Measurements from ENCODE around the gene COG8. TPM values are rescaled to one million over a fixed set of nuclear protein-coding genes. Genes with fewer than 3 reads are reported as not detected.
A peak's percentile ranks its signal among the peaks of the same experiment; 100 is the strongest.

The COG8 gene
- polyA plus RNA-seq, 3 donors, result 10.8 to 16.9 (median 16.2) TPM

DNA sequence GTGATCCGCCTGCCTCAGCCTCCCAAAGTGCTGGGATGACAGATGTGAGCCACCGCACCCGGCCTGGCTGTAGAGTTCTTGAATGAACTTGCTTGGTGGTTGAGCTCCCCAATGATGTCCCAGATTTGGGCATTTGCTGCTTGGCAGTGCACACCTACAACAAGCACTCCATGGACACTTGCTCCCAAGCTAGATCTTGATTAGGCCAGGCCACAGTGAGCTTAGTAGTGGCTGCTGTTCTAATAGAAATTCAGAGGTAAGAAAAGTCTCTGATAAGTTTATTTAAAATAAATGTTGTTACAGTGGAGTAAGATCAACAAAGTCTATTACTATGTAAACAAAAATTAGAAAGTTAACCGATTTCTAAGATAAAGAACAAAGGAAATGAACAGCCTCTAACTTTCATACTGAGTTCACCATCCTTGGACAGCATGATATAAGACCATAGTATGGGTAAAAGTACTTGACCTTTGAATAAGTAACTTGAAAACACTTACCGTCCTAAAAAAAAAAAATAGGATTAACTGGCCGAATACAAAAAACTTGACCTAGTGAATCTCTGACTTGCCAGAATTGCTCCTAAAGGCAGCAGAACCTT lies 11.3 kb upstream of the COG8 start:
- no peak overlapping the region for H3K27ac ChIP-seq (ENCODE audit: low read depth, low read length)
- WGBS, 3 donors, result 39 to 90% (median 83%) methylated on average over 6 of the region's 6 CpGs

DNA sequence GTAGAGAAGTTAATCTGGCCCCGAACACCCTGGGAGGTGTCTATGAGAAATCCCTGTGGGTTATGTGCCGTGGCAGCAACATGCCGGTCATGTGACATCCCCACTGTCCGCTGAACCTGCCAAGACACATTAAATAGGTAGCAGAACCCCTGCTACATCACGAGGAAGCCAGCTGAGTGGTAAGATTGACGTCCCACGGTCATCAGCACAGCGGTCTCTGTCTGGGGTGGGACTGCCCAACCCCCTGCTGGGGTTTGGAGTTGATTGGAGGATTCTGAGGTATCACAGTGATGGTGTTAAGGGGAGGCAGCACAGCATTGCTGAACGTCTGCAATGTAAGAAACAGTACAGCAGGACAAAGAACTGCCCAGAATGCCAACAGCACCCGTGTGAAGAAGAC lies 10.2 kb upstream of the COG8 start:
- H3K27ac ChIP-seq (ENCODE audit: low read depth, low read length), result no peak overlapping the region
- WGBS, 3 donors, result 51 to 87% (median 87%) methylated on average over 10 of the region's 10 CpGs

DNA sequence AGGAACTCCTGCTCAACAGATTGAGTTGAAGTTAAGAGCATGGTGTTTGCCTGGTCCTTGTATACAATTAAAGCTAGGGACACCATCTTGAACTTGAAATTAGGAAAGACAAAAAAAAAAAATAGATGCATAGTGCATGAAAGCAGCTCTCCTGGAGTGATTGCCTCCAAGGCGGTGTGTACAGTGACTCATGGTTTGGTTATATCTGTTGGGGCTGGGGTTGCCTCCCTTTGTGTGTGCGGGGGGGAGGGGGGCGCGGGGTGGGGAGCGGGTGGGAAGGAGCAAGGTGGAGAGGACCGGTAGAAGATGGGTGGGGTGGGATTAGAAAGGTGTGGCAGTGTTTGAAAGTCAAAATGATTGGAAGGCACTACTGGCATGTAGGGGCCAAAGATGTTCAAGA lies 8.9 kb upstream of the COG8 start:
- WGBS, 3 donors, result 85 to 94% (median 90%) methylated on average over 6 of the region's 6 CpGs
- H3K27ac ChIP-seq (ENCODE audit: low read depth, low read length), result no peak overlapping the region

DNA sequence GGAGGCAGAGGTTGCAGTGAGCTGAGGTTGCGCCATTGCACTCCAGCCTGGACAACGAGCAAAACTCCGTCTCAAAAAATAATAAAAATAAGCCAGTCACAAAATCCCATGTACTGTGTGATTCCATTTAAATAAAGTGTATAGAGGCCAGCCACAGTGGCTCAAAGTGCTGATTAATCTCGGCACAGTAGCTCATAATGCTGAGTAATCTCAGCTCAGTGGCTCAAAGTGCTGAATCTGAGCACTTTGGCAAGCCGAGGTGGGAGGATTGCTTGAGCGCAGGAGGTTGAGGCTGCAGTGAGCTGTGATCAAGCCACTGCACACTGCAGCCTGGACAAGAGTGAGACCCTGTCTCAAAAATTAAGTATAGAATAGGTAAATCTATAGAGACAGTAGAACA lies 7.3 kb upstream of the COG8 start:
- 79 to 91% (median 86%) methylated on average over 6 of the region's 6 CpGs for WGBS, 3 donors
- no peak overlapping the region for H3K27ac ChIP-seq (ENCODE audit: low read depth, low read length)

DNA sequence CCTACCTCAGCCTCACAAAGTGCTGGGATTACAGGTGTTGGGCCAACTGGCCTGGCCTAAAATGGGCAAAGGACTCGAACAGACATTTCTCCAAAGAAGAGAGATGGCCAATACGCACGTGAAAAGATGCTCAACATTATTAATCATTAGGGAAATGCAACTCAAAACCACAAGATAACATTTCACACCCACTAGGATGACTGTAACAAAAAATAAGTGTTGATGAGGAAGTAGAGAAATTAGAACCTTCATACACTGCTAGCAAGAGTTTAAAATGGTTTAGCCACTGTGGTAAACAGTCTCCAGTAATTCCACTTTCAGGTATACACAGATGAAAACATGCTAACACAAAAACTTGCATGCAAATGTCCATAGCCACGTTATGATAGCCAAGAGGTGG lies 6.6 kb upstream of the COG8 start:
- no peak overlapping the region for H3K27ac ChIP-seq (ENCODE audit: low read depth, low read length)
- WGBS, 3 donors, result 61 to 84% (median 64%) methylated on average over 4 of the region's 4 CpGs

- H3K27ac ChIP-seq (ENCODE audit: low read depth, low read length), result no peak overlapping the region
- 89 to 98% (median 95%) methylated on average over 5 of the region's 5 CpGs for WGBS, 3 donors
These were observed 4.8 kb upstream of the COG8 start for GRCh38 chr16:69344171-69344570.

- peak overlapping the region; percentile 56 for H3K27ac ChIP-seq (ENCODE audit: low read depth, low read length)
- WGBS, 3 donors, result 8 to 9% (median 9%) methylated on average over 16 of the region's 16 CpGs
These were observed 806 bp upstream of the COG8 start for GRCh38 chr16:69340095-69340644.

GRCh38 chr16:69338557-69339288 lies 641 bp downstream of the COG8 start:
- H3K27ac ChIP-seq (ENCODE audit: low read depth, low read length), result no peak overlapping the region
- 12 to 21% (median 18%) methylated on average over 46 of the region's 46 CpGs for WGBS, 3 donors

DNA sequence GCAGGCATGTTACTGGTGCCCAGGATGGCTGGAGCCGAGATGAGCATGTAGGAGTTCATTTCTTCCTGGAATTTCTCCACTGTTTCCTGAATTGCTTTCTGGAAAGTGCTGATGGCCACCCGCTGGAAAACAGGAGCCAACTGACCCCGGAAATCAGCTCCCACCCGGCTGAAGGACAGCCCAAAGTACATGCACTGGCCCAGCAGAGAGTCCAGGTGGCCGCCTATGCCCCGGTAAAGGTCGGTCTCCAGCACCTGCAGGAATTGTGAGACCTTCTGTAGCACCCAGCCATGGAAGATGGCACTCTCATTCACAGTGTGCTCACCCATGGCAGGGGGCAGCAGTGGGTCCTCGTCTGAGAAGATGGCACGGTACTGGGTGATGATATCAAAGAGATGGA lies 4.7 kb downstream of the COG8 start:
- 90 to 93% (median 92%) methylated on average over 9 of the region's 9 CpGs for whole genome bisulfite sequencing, 3 donors
- H3K27ac ChIP-seq (ENCODE audit: low read depth, low read length), result no peak overlapping the region

DNA sequence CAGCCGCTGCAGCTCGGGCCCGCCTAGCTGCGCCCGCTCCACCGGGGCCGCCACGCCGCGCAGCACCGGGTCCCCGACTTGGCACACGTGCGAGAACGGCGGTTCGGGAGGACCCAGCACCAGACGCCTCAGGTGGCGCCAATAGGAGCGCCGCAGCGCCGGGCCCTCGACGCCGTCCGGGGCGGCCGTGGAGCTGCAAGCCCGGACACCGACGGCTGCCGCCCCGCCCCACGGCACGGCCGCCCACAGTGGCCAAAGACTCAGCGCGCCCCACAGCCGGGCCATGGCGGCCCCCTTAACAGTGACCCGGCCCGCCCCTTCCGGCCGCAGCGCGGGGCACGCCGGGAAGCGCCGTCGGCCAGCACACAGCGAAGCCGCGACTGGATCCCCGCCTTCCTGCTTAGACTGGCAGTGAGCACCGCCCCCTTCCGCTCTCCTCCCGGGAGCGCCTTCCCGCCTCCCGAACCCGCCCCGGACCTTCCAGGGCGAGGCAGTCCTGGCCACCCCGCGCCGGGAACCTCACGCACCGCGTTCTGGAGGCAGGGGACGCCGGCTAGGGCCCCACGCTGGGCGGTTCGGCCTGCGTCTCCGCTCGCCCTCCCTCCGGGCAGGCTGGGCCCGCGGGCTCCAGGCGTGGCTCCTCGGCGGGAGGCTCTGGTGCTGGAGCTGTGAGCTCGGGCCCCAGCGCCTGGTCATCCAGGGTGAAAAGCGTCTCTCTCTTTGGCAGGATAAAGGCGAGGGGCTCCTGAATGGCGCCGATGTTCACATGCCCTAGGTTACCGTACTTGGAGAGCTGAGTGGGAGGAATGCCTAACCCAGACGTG lies 8.9 kb downstream of the COG8 start, which contains the start of gene PDF:
Gene PDF (minus strand): TSS at position 303 of the 824 bp plus-strand sequence. CDS start 18 bp downstream, at position 285.
- WGBS, 3 donors, result 0 to 1% (median 1%) methylated on average over 89 to 93 of the region's 93 CpGs
- H3K27ac ChIP-seq (ENCODE audit: low read depth, low read length), result peak within 1 kb of the TSS; percentile 96

DNA sequence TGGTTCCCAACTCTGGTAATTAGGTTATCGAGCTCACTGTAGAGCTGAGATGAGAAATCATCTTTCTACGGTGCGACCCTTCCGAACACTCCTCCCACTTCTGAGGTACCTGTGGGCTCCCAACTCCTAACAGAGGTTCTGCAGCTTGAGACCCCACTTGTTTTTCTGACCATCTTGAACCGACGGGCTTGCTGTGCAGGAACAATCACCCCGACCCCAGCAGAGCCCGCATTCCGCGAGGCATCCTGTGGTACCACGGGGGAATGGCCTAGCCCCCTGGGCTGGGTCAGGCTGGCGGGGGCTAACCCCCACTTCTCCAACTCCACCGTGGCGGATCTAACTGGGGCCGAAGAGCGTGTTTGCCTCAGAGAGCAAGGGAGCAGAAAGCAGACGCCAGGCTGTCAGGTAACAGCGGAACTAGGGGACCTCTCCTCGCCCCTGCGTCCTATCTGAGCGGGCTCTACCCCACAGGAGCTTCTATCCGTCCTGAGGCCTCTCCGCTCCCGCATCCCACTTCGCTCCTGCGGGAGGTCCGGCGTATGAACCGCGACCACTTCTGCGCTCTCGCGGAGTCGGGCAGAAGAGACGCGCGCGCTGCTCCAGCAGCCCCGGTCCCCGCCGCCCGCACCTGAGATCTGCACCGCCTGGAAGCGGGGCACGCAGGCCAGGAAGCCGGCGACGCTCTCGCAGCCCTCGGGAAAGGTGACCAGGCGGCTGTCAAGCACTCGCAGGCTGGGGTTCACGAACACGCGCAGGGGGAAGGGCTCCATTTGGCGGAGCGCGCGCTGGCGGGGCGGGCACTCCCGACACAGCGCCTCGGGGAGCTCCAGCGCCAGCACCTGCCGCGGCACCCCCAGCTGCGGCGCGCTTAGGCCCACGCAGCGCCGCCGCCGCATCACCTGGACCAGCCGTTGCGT lies 9.7 kb downstream of the COG8 start:
- 6 to 7% (median 7%) methylated on average over 69 to 77 of the region's 77 CpGs for WGBS, 3 donors
- no peak overlapping the region for H3K27ac ChIP-seq (ENCODE audit: low read depth, low read length)

DNA sequence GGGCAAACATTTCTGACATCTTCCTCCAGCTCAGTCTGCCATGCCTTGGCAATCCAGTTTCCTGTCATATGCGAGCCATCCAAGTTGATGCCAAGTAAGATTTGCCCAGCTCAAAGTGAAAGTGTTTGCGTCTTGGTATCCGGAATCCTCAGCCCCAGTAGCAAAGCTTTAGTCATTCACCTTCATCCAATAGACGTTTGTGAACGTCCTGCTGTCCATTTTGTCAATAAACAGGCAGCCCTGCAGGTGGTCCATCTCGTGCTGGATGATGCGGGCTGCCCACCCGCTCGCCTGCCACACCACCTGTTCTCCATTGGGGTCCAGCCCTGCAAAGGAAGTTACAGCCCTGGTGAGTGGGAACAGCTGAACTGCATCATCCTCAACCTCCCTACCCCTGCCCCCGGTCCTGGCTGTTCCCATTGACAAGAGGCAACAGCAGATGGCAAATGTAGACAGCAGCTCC lies 10.5 kb downstream of the COG8 start:
- WGBS, 3 donors, result 53 to 62% (median 56%) methylated on average over 10 of the region's 10 CpGs

GRCh38 chr16:69327585-69328310 lies 11.6 kb downstream of the COG8 start:
- WGBS, 3 donors, result 83 to 94% (median 93%) methylated on average over 14 of the region's 14 CpGs
- H3K27ac ChIP-seq (ENCODE audit: low read depth, low read length), result no peak overlapping the region

More for the DNA sequence above, 10.5 kb downstream of the COG8 start:
- H3K27ac ChIP-seq (ENCODE audit: low read depth, low read length), result no peak overlapping the region

DNA sequence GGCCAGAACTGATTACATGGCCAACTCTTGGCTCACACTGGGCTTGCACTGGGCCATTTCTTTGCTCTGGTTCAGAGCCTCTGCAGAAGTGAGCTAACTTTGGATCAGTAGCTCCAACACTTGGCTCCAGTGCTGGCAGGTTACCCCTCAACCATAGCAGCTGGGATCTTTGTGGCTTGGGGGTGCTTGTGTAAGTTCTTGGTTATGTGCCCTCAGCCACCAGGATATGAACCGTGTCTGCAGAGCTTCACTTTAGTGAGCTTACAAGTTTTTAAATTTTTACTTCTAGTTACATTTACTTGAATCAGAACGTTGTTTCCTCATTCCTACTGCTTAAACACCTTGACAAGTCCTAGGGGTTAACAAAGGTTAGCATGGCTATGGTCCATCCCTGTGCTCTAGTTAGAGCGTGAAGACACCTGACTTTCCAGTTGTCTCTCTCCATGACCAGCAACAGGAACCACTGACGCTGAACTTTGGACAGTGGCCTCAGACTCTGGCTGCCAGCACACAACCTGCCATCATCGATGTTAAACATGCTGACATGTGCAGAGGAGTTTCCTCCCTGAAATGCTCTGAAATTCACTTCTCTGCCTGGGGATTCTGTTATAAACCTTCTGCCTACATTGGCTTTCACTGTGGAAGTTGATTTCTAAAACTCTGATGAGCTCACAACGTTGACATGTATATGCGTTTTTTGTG lies 13.0 kb downstream of the COG8 start:
- no peak overlapping the region for H3K27ac ChIP-seq (ENCODE audit: low read depth, low read length)
- WGBS, 3 donors, result 30 to 54% (median 53%) methylated on average over 7 of the region's 7 CpGs

- 86 to 89% (median 86%) methylated on average over 6 of the region's 6 CpGs for whole genome bisulfite sequencing, 3 donors
- H3K27ac ChIP-seq (ENCODE audit: low read depth, low read length), result no peak overlapping the region
These were observed 13.6 kb downstream of the COG8 start for GRCh38 chr16:69325784-69326171.

DNA sequence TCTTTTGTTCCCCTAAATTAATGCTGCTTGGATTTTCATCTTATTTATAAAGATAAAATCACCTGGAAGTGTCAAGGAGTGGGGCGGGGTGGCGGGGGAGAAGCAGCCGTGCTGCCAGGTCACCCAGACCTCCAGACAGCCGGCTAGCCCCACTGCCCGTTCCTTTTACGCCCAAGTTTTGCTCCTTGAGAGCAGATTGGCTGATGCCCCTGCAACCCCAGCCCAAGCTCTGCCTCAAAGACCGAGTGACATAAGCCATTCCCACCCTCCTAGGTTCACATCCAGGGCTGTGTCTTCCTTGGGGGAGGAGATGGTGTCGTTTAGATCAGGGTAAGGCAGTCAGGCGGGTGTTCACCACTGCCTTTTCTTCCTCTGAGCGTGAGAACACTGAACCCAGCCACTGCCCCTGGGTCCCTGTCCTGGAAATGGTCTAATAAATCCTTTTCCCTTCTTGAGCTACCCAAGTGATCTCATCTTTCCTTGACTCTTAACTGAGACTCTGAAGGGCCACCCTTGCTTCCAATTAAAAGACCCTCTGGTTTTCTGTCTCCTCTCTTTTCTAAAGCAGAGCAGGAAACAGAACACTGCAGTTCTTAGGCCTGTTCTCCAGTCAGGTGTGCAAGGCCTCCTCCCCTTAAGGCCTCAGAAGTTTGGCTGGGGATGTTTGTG lies 14.6 kb downstream of the COG8 start:
- WGBS, 3 donors, result 77 to 79% (median 78%) methylated on average over 10 of the region's 10 CpGs
- no peak overlapping the region for H3K27ac ChIP-seq (ENCODE audit: low read depth, low read length)
